Measurements from ENCODE around the gene WDFY2. TPM values are rescaled to one million over a fixed set of nuclear protein-coding genes. Genes with fewer than 3 reads are reported as not detected.

WDFY2 gene
- total and polyA plus RNA-seq, 7 donors = 0.66 to 5.3 (median 1.7) TPM

DNA sequence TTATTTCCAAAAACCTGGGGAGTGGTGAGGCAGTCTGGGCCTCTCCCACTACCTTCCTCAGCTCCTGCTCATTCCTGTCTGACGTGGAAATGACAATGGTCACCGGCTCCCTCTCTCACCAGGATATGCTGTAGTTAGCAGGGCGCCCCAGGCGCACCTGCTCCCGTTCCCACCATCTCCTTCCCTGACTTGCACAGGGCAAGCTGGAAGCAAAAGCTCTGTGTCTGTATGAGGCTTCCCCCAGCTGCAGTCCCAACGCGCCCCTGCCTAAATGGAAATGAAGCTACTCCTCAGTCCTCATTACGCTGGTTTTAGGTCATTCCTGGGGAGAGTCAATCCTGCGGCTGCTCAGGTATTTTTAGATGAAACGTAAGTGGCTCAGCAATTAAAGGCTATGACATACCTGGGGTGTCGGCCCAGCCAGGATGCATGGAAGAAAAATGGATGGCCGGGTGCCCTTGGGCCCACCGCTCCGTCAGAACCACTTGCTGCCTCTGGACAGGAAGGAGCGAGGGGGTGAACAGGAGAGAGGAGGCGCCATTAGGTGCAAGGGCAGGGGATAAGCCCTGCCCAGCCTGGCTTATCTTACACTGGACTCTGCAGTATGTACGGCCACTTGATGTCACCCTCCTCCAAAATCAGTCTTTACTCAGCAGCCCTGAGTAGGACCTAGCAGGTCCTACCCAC, 187.3 kb downstream of the WDFY2 start:
- DNase-seq = no peak
- peak in 2 of 4 donors; percentile 42 to 44 for ATAC-seq
- Histone ChIP-seq H3K9me3 (no peaks in the 10 kb centered on the region), H3K4me3 (no peak overlapping the region), H3K27ac (no peak overlapping the region), H3K4me1 (no peaks in the 10 kb centered on the region), H3K36me3 (ENCODE audit: insufficient read depth in 1 of 2, low read depth in 1 of 2) (peaks cover 0 to 18% of the 10 kb centered on the region in 2 donors), H3K27me3 (ENCODE audit: insufficient read depth in 3 of 3, low read length in 2 of 3) (no peaks in the 10 kb centered on the region)
- TF ChIP-seq, protein P1, sequence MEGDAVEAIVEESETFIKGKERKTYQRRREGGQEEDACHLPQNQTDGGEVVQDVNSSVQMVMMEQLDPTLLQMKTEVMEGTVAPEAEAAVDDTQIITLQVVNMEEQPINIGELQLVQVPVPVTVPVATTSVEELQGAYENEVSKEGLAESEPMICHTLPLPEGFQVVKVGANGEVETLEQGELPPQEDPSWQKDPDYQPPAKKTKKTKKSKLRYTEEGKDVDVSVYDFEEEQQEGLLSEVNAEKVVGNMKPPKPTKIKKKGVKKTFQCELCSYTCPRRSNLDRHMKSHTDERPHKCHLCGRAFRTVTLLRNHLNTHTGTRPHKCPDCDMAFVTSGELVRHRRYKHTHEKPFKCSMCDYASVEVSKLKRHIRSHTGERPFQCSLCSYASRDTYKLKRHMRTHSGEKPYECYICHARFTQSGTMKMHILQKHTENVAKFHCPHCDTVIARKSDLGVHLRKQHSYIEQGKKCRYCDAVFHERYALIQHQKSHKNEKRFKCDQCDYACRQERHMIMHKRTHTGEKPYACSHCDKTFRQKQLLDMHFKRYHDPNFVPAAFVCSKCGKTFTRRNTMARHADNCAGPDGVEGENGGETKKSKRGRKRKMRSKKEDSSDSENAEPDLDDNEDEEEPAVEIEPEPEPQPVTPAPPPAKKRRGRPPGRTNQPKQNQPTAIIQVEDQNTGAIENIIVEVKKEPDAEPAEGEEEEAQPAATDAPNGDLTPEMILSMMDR (IDR thresholded peaks at IDR 0.05) = no peak
- 90 to 92% (median 90%) methylated on average over 17 of the region's 17 CpGs for WGBS, 3 donors
- intact Hi-C loops (cut with DNase I) = no loop called here

DNA sequence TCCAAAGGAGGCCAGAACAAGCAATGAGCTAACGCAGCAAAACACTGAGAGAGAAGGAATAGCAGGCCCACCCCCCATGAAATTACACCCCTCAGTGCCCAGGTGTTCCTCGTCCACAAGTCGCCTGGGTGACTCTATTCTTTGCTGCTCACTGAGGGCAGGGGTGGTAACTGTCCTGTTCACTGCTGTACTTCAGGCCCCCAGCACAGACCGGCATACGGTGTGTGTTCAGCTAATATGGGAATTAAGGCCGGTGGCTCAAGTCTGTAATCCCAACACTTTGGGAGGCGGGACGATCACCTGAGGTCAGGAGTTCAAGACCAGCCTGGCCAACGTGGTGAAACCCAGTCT, 187.8 kb downstream of the WDFY2 start:
- no peak overlapping the region for H3K27ac ChIP-seq

DNA sequence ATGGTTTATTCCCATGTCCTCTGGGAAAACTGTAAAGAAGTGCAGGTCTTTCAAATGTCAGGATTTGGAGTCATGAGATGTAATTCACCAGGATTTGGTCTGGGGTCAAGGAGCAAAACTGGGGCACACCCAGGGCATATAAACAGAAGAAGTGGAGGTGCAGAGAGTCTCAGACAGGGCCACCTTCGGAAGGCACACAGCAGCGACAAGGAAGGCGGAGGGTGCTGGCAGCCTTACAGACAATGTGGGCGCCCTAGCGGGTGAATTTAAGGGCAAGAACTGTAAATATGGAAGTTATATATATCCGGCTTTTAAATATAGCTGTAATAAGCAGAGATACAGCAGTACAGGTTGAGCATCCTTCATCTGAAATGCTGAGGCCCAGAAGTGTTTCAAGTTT, 188.5 kb downstream of the WDFY2 start:
- intact Hi-C loops (cut with DNase I) = no loop called here
- Histone ChIP-seq H3K4me1 (no peaks in the 10 kb centered on the region), H3K27ac (no peak overlapping the region), H3K9me3 (no peaks in the 10 kb centered on the region), H3K27me3 (ENCODE audit: insufficient read depth in 3 of 3, low read length in 2 of 3) (no peaks in the 10 kb centered on the region), H3K4me3 (no peak overlapping the region), H3K36me3 (ENCODE audit: insufficient read depth in 1 of 2, low read depth in 1 of 2) (peaks cover 0 to 15% of the 10 kb centered on the region in 2 donors)
- WGBS, 3 donors = 90 to 99% (median 96%) methylated on average over 6 of the region's 6 CpGs
- no peak for ATAC-seq
- peak in 1 of 2 donors; percentile 35 for DNase-seq
- TF ChIP-seq, protein P1 (IDR thresholded peaks at IDR 0.05) = no peak

More for the DNA sequence above, 187.8 kb downstream of the WDFY2 start:
- Histone ChIP-seq H3K27me3 (ENCODE audit: insufficient read depth in 3 of 3, low read length in 2 of 3) (no peaks in the 10 kb centered on the region), H3K36me3 (ENCODE audit: insufficient read depth in 1 of 2, low read depth in 1 of 2) (peaks cover 0 to 18% of the 10 kb centered on the region in 2 donors), H3K4me1 (no peaks in the 10 kb centered on the region), H3K9me3 (no peaks in the 10 kb centered on the region), H3K4me3 (no peak overlapping the region)
- ATAC-seq = no peak
- DNase-seq = no peak
- TF ChIP-seq, protein P1 (IDR thresholded peaks at IDR 0.05) = no peak
- intact Hi-C loops (cut with DNase I) = no loop called here
- 83 to 86% (median 85%) methylated on average over 9 of the region's 9 CpGs for WGBS, 3 donors

DNA sequence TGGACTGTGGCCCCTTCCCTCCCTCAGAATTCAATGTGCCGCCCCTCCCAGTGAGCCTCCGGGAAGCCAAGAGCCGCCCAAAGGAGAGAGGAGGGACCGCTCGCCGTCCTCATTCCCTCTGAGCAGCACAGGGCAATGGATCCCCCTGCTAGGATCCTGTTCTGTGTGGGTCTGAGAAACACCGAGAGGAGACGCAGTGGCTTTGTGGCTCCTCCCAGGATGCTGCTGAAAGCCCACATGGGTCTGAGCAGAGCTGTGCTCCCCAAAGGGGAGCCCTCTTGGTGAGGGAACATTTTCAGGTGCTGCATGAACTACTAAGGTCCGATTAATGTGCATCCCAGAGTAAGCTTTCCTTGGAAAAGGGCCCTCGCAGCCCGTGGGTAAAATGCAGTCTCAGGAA, 189.3 kb downstream of the WDFY2 start:
- ATAC-seq = no peak
- intact Hi-C loops (cut with DNase I) = no loop called here
- no peaks in the 10 kb centered on the region for H3K4me1 ChIP-seq

More for the DNA sequence above, 189.3 kb downstream of the WDFY2 start:
- no peak for DNase-seq
- Histone ChIP-seq H3K9me3 (no peaks in the 10 kb centered on the region), H3K27me3 (ENCODE audit: insufficient read depth in 3 of 3, low read length in 2 of 3) (no peaks in the 10 kb centered on the region), H3K36me3 (ENCODE audit: insufficient read depth in 1 of 2, low read depth in 1 of 2) (peaks cover 0 to 13% of the 10 kb centered on the region in 2 donors), H3K4me3 (no peak overlapping the region), H3K27ac (no peak overlapping the region)
- TF ChIP-seq, protein P1 (IDR thresholded peaks at IDR 0.05) = no peak
- 86 to 87% (median 87%) methylated on average over 9 to 11 of the region's 11 CpGs for WGBS, 3 donors

Data from psoas muscle (tissue), 8 donors.